ENCODE measurements around the gene STAT1. TPM values are rescaled to one million over a fixed set of nuclear protein-coding genes. Genes with fewer than 3 reads are reported as not detected.

STAT1 gene
- polyA plus RNA-seq, 1 donor: 78.7 TPM

- H3K27me3 ChIP-seq (ENCODE audit: control insufficient read depth, insufficient read depth, low read length): no peaks in the 10 kb centered on the region
- no peaks in the 10 kb centered on the region for H3K4me1 ChIP-seq (ENCODE audit: control insufficient read depth, insufficient read depth, low read length)
- no peak for DNase-seq
- no peak overlapping the region for H3K4me3 ChIP-seq (ENCODE audit: low read length)
- WGBS (ENCODE audit: insufficient coverage, low lambda C conversion rate): 100% methylated on average over 3 of the region's 13 CpGs
- no peak overlapping the region for H3K27ac ChIP-seq (ENCODE audit: low read length)
- no peaks in the 10 kb centered on the region for H3K9me3 ChIP-seq (ENCODE audit: control insufficient read depth, low read depth, low read length)
- H3K36me3 ChIP-seq (ENCODE audit: control insufficient read depth, insufficient read depth, low read length): peaks cover 88% of the 10 kb centered on the region
Observed at GRCh38 chr2:190986221-190986953, 27.6 kb downstream of the STAT1 start.

GRCh38 chr2:190984595-190984994 lies 29.4 kb downstream of the STAT1 start:
- no peaks in the 10 kb centered on the region for H3K27me3 ChIP-seq (ENCODE audit: control insufficient read depth, insufficient read depth, low read length)
- H3K4me1 ChIP-seq (ENCODE audit: control insufficient read depth, insufficient read depth, low read length): peaks cover 8% of the 10 kb centered on the region
- no peak overlapping the region for H3K4me3 ChIP-seq (ENCODE audit: low read length)
- no peak overlapping the region for H3K27ac ChIP-seq (ENCODE audit: low read length)
- WGBS (ENCODE audit: insufficient coverage, low lambda C conversion rate): no CpG with 5 or more reads among the region's 5 CpGs
- H3K36me3 ChIP-seq (ENCODE audit: control insufficient read depth, insufficient read depth, low read length): peaks cover 80% of the 10 kb centered on the region
- H3K9me3 ChIP-seq (ENCODE audit: control insufficient read depth, low read depth, low read length): no peaks in the 10 kb centered on the region
- no peak for DNase-seq

DNA sequence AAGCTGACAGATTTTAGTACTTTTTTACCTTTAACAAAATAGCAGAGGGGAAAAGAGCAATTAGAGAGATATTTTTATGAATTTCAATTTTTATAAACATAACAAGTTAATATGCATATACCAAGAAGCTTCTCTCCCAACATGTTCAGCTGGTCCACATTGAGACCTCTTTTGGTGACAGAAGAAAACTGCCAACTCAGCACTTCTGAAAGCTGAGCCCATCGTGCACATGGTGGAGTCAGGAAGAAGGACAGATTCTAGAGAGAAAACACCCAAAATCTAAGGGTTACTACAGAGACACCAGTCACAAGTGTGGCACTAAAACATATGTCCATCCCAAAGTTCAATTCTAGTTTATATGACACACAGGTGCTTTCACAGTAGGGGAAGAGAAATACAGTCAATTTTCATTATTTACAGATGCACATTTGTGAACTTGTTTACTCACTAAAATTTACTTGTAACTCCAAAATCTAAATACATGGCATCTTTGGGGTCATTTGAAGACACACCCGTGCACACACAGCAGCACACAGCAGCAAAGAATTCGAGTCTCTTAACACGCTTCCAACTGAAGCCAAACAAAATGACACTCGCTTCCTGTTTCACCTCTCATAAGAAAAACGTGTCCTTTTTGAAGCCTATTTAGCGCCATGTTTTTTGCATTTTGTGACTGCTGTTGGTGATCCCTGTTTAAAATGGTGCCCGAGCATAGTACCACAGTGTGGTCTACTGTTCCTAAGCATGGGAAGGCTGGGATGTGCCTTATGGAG lies 31.5 kb downstream of the STAT1 start:
- WGBS (ENCODE audit: insufficient coverage, low lambda C conversion rate): 100% methylated on average over 1 of the region's 8 CpGs
- H3K27ac ChIP-seq (ENCODE audit: low read length): no peak overlapping the region
- no peaks in the 10 kb centered on the region for H3K27me3 ChIP-seq (ENCODE audit: control insufficient read depth, insufficient read depth, low read length)
- peaks cover 8% of the 10 kb centered on the region for H3K4me1 ChIP-seq (ENCODE audit: control insufficient read depth, insufficient read depth, low read length)
- no peak overlapping the region for H3K4me3 ChIP-seq (ENCODE audit: low read length)
- no peak for DNase-seq
- no peaks in the 10 kb centered on the region for H3K9me3 ChIP-seq (ENCODE audit: control insufficient read depth, low read depth, low read length)
- H3K36me3 ChIP-seq (ENCODE audit: control insufficient read depth, insufficient read depth, low read length): peaks cover 77% of the 10 kb centered on the region

- H3K36me3 ChIP-seq (ENCODE audit: control insufficient read depth, insufficient read depth, low read length): peaks cover 75% of the 10 kb centered on the region
- no CpG with 5 or more reads among the region's 1 CpG for WGBS (ENCODE audit: insufficient coverage, low lambda C conversion rate)
Observed at GRCh38 chr2:190981733-190982132, 32.2 kb downstream of the STAT1 start.

GRCh38 chr2:190981333-190981732 lies 32.6 kb downstream of the STAT1 start:
- H3K4me1 ChIP-seq (ENCODE audit: control insufficient read depth, insufficient read depth, low read length): peaks cover 8% of the 10 kb centered on the region
- H3K36me3 ChIP-seq (ENCODE audit: control insufficient read depth, insufficient read depth, low read length): peaks cover 75% of the 10 kb centered on the region
- no peaks in the 10 kb centered on the region for H3K27me3 ChIP-seq (ENCODE audit: control insufficient read depth, insufficient read depth, low read length)
- DNase-seq: no peak
- H3K9me3 ChIP-seq (ENCODE audit: control insufficient read depth, low read depth, low read length): no peaks in the 10 kb centered on the region
- 80% methylated on average over 1 of the region's 6 CpGs for WGBS (ENCODE audit: insufficient coverage, low lambda C conversion rate)
- no peak overlapping the region for H3K4me3 ChIP-seq (ENCODE audit: low read length)
- H3K27ac ChIP-seq (ENCODE audit: low read length): no peak overlapping the region

More at GRCh38 chr2:190981733-190982132, 32.2 kb downstream of the STAT1 start:
- Histone ChIP-seq H3K4me3 (ENCODE audit: low read length) (no peak overlapping the region), H3K9me3 (ENCODE audit: control insufficient read depth, low read depth, low read length) (no peaks in the 10 kb centered on the region), H3K27ac (ENCODE audit: low read length) (no peak overlapping the region), H3K4me1 (ENCODE audit: control insufficient read depth, insufficient read depth, low read length) (peaks cover 8% of the 10 kb centered on the region), H3K27me3 (ENCODE audit: control insufficient read depth, insufficient read depth, low read length) (no peaks in the 10 kb centered on the region)
- DNase-seq: no peak

DNA sequence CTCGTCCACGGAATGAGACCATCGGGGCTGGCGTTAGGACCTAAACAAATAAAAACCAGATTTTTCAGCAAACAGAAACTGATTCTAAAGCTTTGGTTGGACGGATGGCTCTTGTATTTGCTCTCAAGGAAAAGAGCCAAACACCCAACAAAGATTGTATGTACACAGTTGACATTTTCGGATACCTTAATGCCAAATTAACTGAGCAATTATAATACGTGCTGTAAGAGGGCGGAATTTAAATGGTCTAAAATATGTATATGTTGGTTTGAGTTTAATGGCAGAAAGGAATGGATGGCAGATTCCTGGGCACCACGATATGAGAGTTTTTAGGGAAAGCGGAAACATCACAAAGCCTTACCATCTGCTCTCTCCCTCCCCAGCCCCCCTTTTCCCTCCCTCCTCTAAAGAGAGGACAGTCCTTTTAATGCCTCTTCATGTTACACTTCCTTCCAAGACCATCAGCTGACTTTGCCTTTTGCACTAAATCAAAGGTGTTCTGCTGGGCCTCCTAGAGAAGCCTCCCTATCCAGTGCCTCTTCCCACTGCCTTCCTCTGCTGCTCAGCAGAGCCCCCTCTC lies 33.3 kb downstream of the STAT1 start:
- Histone ChIP-seq H3K4me3 (ENCODE audit: low read length) (no peak overlapping the region), H3K9me3 (ENCODE audit: control insufficient read depth, low read depth, low read length) (no peaks in the 10 kb centered on the region), H3K36me3 (ENCODE audit: control insufficient read depth, insufficient read depth, low read length) (peaks cover 75% of the 10 kb centered on the region), H3K4me1 (ENCODE audit: control insufficient read depth, insufficient read depth, low read length) (peaks cover 8% of the 10 kb centered on the region), H3K27me3 (ENCODE audit: control insufficient read depth, insufficient read depth, low read length) (no peaks in the 10 kb centered on the region), H3K27ac (ENCODE audit: low read length) (peak overlapping the region; percentile 30)
- 14% methylated on average over 1 of the region's 10 CpGs for WGBS (ENCODE audit: insufficient coverage, low lambda C conversion rate)
- DNase-seq: no peak

GRCh38 chr2:190979906-190980629 lies 33.9 kb downstream of the STAT1 start:
- Histone ChIP-seq H3K36me3 (ENCODE audit: control insufficient read depth, insufficient read depth, low read length) (peaks cover 74% of the 10 kb centered on the region), H3K4me3 (ENCODE audit: low read length) (no peak overlapping the region), H3K27me3 (ENCODE audit: control insufficient read depth, insufficient read depth, low read length) (no peaks in the 10 kb centered on the region), H3K4me1 (ENCODE audit: control insufficient read depth, insufficient read depth, low read length) (peaks cover 8% of the 10 kb centered on the region), H3K9me3 (ENCODE audit: control insufficient read depth, low read depth, low read length) (no peaks in the 10 kb centered on the region), H3K27ac (ENCODE audit: low read length) (peak overlapping the region; percentile 30)
- DNase-seq: peak; percentile 60 to 81
- whole genome bisulfite sequencing (ENCODE audit: insufficient coverage, low lambda C conversion rate): no CpG with 5 or more reads among the region's 14 CpGs

GRCh38 chr2:190978389-190979053 lies 35.5 kb downstream of the STAT1 start:
- H3K9me3 ChIP-seq (ENCODE audit: control insufficient read depth, low read depth, low read length): no peaks in the 10 kb centered on the region
- no peak overlapping the region for H3K4me3 ChIP-seq (ENCODE audit: low read length)
- no peak overlapping the region for H3K27ac ChIP-seq (ENCODE audit: low read length)
- WGBS (ENCODE audit: insufficient coverage, low lambda C conversion rate): 83% methylated on average over 1 of the region's 17 CpGs
- peaks cover 78% of the 10 kb centered on the region for H3K36me3 ChIP-seq (ENCODE audit: control insufficient read depth, insufficient read depth, low read length)
- H3K4me1 ChIP-seq (ENCODE audit: control insufficient read depth, insufficient read depth, low read length): peaks cover 8% of the 10 kb centered on the region
- no peak for DNase-seq
- H3K27me3 ChIP-seq (ENCODE audit: control insufficient read depth, insufficient read depth, low read length): no peaks in the 10 kb centered on the region

DNA sequence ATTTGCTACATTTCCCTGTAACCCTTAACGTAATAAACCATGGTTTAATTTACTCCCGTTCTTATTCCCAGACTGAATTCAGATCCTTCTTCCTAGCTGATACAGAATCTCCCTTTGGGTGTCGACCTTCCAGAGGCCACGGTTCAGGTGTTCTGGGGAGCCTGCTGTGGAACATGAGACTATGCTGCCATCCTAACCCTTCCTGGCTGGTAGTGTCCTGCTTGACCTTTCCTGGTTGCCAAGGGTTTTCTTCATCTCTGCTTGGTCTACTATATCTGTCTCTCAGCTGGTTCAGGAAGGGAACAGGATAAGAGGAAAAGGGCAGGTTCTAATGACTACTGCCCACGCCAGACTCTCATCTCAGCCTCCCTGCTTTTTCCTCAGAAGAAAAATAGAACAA lies 36.5 kb downstream of the STAT1 start:
- 88% methylated on average over 2 of the region's 5 CpGs for WGBS (ENCODE audit: insufficient coverage, low lambda C conversion rate)
- no peak for DNase-seq
- H3K4me1 ChIP-seq (ENCODE audit: control insufficient read depth, insufficient read depth, low read length): peaks cover 8% of the 10 kb centered on the region
- H3K36me3 ChIP-seq (ENCODE audit: control insufficient read depth, insufficient read depth, low read length): peaks cover 77% of the 10 kb centered on the region
- H3K4me3 ChIP-seq (ENCODE audit: low read length): no peak overlapping the region
- H3K27ac ChIP-seq (ENCODE audit: low read length): no peak overlapping the region
- no peaks in the 10 kb centered on the region for H3K9me3 ChIP-seq (ENCODE audit: control insufficient read depth, low read depth, low read length)
- H3K27me3 ChIP-seq (ENCODE audit: control insufficient read depth, insufficient read depth, low read length): no peaks in the 10 kb centered on the region

DNA sequence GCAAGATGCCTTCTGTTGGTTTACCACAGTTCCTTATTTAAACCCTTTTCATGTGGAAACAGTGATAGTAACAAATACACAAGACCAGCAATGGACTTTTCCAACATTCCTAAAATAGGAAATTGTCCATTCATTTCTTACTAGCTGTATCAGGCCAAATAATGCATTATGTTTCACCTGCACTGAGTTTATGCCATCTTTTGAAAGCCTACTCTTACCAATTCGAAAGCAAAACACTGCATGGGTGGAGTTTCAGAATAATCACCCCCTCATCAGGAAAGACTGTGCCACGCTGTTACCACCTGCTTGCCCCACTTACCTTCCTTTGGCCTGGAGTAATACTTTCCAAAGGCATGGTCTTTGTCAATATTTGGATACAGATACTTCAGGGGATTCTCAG lies 37.5 kb downstream of the STAT1 start:
- WGBS (ENCODE audit: insufficient coverage, low lambda C conversion rate): no CpG with 5 or more reads among the region's 2 CpGs
- no peak overlapping the region for H3K27ac ChIP-seq (ENCODE audit: low read length)
- H3K4me3 ChIP-seq (ENCODE audit: low read length): no peak overlapping the region
- H3K9me3 ChIP-seq (ENCODE audit: control insufficient read depth, low read depth, low read length): no peaks in the 10 kb centered on the region
- peaks cover 79% of the 10 kb centered on the region for H3K36me3 ChIP-seq (ENCODE audit: control insufficient read depth, insufficient read depth, low read length)
- no peak for DNase-seq
- H3K27me3 ChIP-seq (ENCODE audit: control insufficient read depth, insufficient read depth, low read length): no peaks in the 10 kb centered on the region
- peaks cover 8% of the 10 kb centered on the region for H3K4me1 ChIP-seq (ENCODE audit: control insufficient read depth, insufficient read depth, low read length)

Measured in large intestine (tissue), 3 donors.